ENCODE results near the gene SLC6A3. TPM values are rescaled to one million over a fixed set of nuclear protein-coding genes. Genes with fewer than 3 reads are reported as not detected.

The SLC6A3 gene
- total RNA-seq, 2 donors from 2014 or later: 0.16 TPM; not detected in 1

DNA sequence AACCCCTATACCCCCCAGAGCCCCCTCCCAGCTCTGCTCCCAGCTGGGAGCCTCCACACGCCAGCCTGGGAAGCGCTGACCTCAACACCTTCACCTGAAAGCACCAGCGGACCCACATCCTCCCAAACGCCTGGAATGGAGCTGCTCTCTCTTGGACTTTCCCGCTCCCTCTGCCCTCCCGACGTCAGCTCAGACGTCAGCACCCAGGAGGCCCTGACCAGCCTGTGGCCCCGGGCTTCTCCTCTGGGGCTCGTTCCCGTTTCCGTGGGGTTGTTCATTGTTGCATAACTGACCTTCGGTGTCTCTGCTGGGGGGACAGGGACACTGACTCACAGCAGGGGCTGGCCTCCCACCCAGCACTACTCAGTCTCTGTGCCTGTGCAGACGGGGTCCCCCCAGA, 35.0 kb upstream of the SLC6A3 start:
- peak overlapping the region in 1 of 2 donors; percentile 23 for H3K27ac ChIP-seq
- H3K36me3 ChIP-seq: peaks cover 8% of the 10 kb centered on the region
- TF ChIP-seq, protein P1, sequence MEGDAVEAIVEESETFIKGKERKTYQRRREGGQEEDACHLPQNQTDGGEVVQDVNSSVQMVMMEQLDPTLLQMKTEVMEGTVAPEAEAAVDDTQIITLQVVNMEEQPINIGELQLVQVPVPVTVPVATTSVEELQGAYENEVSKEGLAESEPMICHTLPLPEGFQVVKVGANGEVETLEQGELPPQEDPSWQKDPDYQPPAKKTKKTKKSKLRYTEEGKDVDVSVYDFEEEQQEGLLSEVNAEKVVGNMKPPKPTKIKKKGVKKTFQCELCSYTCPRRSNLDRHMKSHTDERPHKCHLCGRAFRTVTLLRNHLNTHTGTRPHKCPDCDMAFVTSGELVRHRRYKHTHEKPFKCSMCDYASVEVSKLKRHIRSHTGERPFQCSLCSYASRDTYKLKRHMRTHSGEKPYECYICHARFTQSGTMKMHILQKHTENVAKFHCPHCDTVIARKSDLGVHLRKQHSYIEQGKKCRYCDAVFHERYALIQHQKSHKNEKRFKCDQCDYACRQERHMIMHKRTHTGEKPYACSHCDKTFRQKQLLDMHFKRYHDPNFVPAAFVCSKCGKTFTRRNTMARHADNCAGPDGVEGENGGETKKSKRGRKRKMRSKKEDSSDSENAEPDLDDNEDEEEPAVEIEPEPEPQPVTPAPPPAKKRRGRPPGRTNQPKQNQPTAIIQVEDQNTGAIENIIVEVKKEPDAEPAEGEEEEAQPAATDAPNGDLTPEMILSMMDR (IDR thresholded peaks at IDR 0.05): no peak
- H3K27me3 ChIP-seq: no peaks in the 10 kb centered on the region
- no peak overlapping the region for H3K4me3 ChIP-seq
- peaks cover 0 to 8% of the 10 kb centered on the region in 2 donors for H3K4me1 ChIP-seq
- no peaks in the 10 kb centered on the region for H3K9me3 ChIP-seq
- DNase-seq (ENCODE audit: low spot score): peak; percentile 79

DNA sequence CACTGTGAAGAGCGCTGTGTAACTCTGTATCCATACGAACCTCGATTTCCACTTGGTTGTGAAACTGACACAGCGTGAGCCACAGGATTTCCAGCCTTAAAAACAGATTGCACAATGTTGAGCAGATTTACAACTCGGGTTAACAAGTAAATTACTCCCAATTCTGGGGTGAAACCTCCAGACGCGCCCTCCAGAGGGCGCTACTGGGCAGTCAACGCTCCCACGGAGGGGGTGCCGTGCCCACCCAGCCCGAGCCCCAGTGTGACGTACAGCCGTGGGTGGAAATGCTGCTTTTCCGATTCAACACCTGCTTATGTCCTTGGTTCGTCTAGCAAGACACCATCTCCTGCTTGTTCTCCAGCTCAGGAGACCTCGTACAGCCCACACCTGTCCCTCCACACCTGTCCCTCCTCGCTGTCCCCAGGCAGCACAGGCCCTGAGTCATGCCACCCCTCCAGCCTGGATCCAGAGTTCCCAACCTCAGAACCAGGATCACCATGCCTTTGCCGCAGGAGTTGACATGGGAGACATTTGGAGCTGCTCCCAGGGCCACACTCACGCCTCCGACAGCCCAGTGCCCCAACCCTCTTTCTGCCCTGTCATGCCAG, 34.4 kb upstream of the SLC6A3 start:
- peaks cover 0 to 8% of the 10 kb centered on the region in 2 donors for H3K4me1 ChIP-seq
- H3K36me3 ChIP-seq: peaks cover 13% of the 10 kb centered on the region
- H3K9me3 ChIP-seq: no peaks in the 10 kb centered on the region
- DNase-seq (ENCODE audit: low spot score): peak; percentile 87
- H3K27me3 ChIP-seq: no peaks in the 10 kb centered on the region
- H3K4me3 ChIP-seq: no peak overlapping the region
- H3K27ac ChIP-seq: peak overlapping the region in 1 of 2 donors; percentile 23
- TF ChIP-seq, protein P1 (IDR thresholded peaks at IDR 0.05): peak in 1 of 2 donors; percentile 72

DNA sequence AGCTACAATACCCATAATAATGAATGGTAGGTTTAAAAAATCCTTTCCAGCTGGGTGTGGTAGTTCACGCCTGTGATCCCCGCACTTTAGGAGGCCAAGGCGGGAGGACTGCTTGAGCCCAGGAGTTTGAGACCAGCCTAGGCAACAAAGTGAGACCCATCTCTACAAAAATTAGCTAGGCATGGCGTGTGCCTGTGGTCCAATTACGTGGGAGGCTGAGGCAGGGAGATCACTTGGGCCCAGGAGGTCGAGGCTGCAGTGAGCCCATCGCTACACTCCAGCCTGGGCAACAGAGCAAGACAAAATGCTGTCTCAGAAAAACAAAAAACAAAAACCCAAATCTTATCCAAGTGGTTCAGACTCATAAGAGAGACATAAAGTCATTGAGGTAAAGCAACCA, 33.8 kb upstream of the SLC6A3 start:
- Histone ChIP-seq H3K36me3 (peaks cover 16% of the 10 kb centered on the region), H3K9me3 (no peaks in the 10 kb centered on the region), H3K4me1 (peaks cover 0 to 8% of the 10 kb centered on the region in 2 donors), H3K27me3 (no peaks in the 10 kb centered on the region), H3K4me3 (no peak overlapping the region), H3K27ac (no peak overlapping the region)
- no peak for DNase-seq (ENCODE audit: low spot score)
- TF ChIP-seq, protein P1 (IDR thresholded peaks at IDR 0.05): no peak

DNA sequence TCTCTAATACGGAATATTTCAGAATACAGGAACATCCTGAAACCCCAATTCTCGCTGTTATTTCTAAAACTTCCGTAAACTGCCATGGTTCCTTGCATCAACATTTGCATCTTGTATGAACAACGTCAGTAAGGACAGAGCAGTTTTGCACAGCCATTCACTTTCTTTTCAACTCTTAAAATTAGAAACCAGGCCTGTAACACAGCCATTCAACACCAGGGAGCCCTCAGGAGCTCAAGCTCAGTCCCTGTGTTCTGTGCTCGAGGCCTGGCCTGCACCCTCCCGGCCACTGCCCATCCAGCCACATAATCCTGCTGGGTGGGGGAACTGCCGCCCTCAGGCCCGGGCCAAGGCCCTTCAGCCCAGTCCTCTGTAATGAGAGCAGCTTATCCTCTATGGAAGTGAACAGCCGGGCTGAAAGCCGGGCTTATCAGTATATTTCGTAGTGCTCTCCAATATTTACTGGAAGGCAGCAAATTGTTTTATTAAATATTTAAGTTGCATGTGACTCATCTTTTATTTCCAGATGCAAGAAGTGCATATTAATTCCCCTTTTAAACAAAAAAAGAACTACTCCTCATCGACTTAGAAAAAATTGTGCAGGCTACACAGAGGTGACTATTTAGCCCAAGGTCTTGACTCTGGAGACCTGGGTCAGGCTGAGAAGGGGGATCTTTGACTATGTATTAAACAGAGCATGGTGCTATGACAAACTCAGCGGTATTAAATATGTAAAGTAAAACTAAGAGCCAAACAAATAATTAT, 33.2 kb upstream of the SLC6A3 start:
- Histone ChIP-seq H3K4me3 (no peak overlapping the region), H3K27ac (no peak overlapping the region), H3K27me3 (no peaks in the 10 kb centered on the region), H3K4me1 (peaks cover 0 to 8% of the 10 kb centered on the region in 2 donors), H3K36me3 (peaks cover 22% of the 10 kb centered on the region), H3K9me3 (no peaks in the 10 kb centered on the region)
- no peak for DNase-seq (ENCODE audit: low spot score)
- TF ChIP-seq, protein P1 (IDR thresholded peaks at IDR 0.05): no peak

DNA sequence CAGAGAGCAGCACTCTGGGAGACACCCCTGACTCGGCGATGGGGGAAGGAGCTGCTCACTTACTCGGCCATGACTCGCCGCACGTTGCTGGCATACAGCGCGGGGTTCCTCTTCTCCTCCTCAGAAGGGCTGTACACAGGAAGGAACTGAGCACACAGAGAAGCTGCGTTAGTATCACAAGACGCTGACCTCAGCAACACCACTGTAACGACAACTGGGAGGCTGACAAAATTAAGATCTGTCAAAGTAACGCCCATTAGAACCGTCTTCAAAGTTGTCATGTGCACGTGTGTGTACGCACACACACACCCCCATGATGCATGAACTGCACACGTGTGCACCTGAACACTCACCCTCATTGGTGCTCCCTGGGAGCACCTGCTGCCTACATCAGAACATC, 32.1 kb upstream of the SLC6A3 start:
- Histone ChIP-seq H3K27ac (no peak overlapping the region), H3K4me1 (peaks cover 0 to 8% of the 10 kb centered on the region in 2 donors), H3K4me3 (no peak overlapping the region), H3K9me3 (no peaks in the 10 kb centered on the region), H3K27me3 (no peaks in the 10 kb centered on the region), H3K36me3 (peaks cover 25% of the 10 kb centered on the region)
- TF ChIP-seq, protein P1 (IDR thresholded peaks at IDR 0.05): no peak
- DNase-seq (ENCODE audit: low spot score): peak; percentile 82

Measured in right atrium auricular region (tissue), 2 donors.